Measurements from ENCODE around the gene MYO1G. TPM values are rescaled to one million over a fixed set of nuclear protein-coding genes. Genes with fewer than 3 reads are reported as not detected.

MYO1G gene
- total RNA-seq, 1 experiment from 2014 or later = 0.46 TPM

GRCh38 chr7:44971902-44972441 lies 6.8 kb downstream of the MYO1G start:
- TF ChIP-seq CTCF (IDR thresholded peaks at IDR 0.05) = no peak
- no peak for TF ChIP-seq ESRRA (CRISPR knock-in tag; IDR thresholded peaks at IDR 0.05; ENCODE audit: borderline replicate concordance)
- TF ChIP-seq ARID4B (CRISPR knock-in tag; IDR thresholded peaks at IDR 0.05; ENCODE audit: borderline replicate concordance) = no peak
- TF ChIP-seq KAT7 (CRISPR knock-in tag; IDR thresholded peaks at IDR 0.05; ENCODE audit: borderline replicate concordance) = no peak
- no peak for TF ChIP-seq HMGA2 (CRISPR knock-in tag; IDR thresholded peaks at IDR 0.05)
- TF ChIP-seq CDX4 (CRISPR knock-in tag; IDR thresholded peaks at IDR 0.05; ENCODE audit: borderline replicate concordance) = no peak
- TF ChIP-seq JAZF1 (CRISPR knock-in tag; IDR thresholded peaks at IDR 0.05) = no peak
- no peak for TF ChIP-seq FOXK1 (CRISPR knock-in tag; IDR thresholded peaks at IDR 0.05)
- TF ChIP-seq RORB (CRISPR knock-in tag; IDR thresholded peaks at IDR 0.05) = no peak
- TF ChIP-seq NR2C2 (CRISPR knock-in tag; IDR thresholded peaks at IDR 0.05) = no peak
- TF ChIP-seq ZNF671 (CRISPR knock-in tag; IDR thresholded peaks at IDR 0.05) = no peak
- TF ChIP-seq NR1H2 (CRISPR knock-in tag; IDR thresholded peaks at IDR 0.05) = no peak
- no peak for TF ChIP-seq ZNF423 (CRISPR knock-in tag; IDR thresholded peaks at IDR 0.05)
- TF ChIP-seq ZNF425 (CRISPR knock-in tag; conservative IDR thresholded peaks at IDR 0.05) = no peak
- no peak for TF ChIP-seq GABPB1 (CRISPR knock-in tag; IDR thresholded peaks at IDR 0.05)
- TF ChIP-seq USF1 (CRISPR knock-in tag; IDR thresholded peaks at IDR 0.05) = no peak
- no peak for TF ChIP-seq ZNF281 (CRISPR knock-in tag; IDR thresholded peaks at IDR 0.05)
- no peak for TF ChIP-seq ETV6 (CRISPR knock-in tag; IDR thresholded peaks at IDR 0.05)
- Mint-ChIP-seq H3K4me1 (no peaks in the 10 kb centered on the region), H3K9me3 (no peaks in the 10 kb centered on the region), H3K27ac (no peak overlapping the region), H3K4me3 (no peak overlapping the region), H3K27me3 (ENCODE audit: low read depth) (no peaks in the 10 kb centered on the region; the same call in 1 of the 2 replicates), H3K36me3 (no peaks in the 10 kb centered on the region)
- POLR2A ChIA-PET = interaction anchor here (1.1 to 1.5 kb wide), 2 partner anchors 10 to 11 kb away, joined by 3 to 4 read pairs; no protein-coding TSS in a partner anchor
- ATAC-seq (no peak), DNase-seq (ENCODE audit: low spot score) (no peak)
- CTCF ChIA-PET = interaction anchor here (0.7 to 3.3 kb wide), 7 partner anchors 9 to 165 kb away, joined by 3 to 139 read pairs (median 25); partner anchors contain the start of genes CCM2 and H2AZ2
